DND-41 (cell line): ENCODE measurements around the gene ATG101.

Source experiments
- ATAC-seq: fragments of 200-7000 bp; cut with Tn5 transposase; 3 replicates; pipeline ENCODE4 v1.9.1; 2021; ENCODE audit warnings: low read depth; ENCODE audit not compliant: insufficient read depth
- DNase-seq: peaks from one replicate; pipeline ENCODE4 v3.0.0-alpha.2; 2020
- H2AFZ ChIP-seq: 2 replicates; pipeline ENCODE4 v1.6.0; 2012; ENCODE audit warnings: low read depth, low read length
- H3K27ac ChIP-seq: 2 replicates; pipeline ENCODE4 v1.5.1; 2012; ENCODE audit warnings: low read length, inconsistent platforms
- H3K27me3 ChIP-seq: fragments of 200-600 bp; sonication (generic); 2 replicates; pipeline ENCODE4 v1.6.0; 2012; ENCODE audit warnings: low read length, mild to moderate bottlenecking, inconsistent platforms; ENCODE audit not compliant: insufficient read depth, poor library complexity
- H3K36me3 ChIP-seq: 2 replicates; pipeline ENCODE4 v1.5.1; 2012; ENCODE audit warnings: low read length, inconsistent platforms; ENCODE audit not compliant: insufficient read depth
- H3K4me1 ChIP-seq: 2 replicates; pipeline ENCODE4 v1.5.1; 2012; ENCODE audit warnings: mild to moderate bottlenecking, low read length; ENCODE audit not compliant: insufficient read depth
- H3K4me2 ChIP-seq: 2 replicates; pipeline ENCODE4 v1.6.0; 2012; ENCODE audit warnings: mild to moderate bottlenecking, moderate library complexity, low read length, inconsistent platforms; ENCODE audit not compliant: insufficient read depth
- H3K4me3 ChIP-seq, 2 experiments: fragments of 200-600 bp in 1 of 2; shearing (Covaris generic) in 1 of 2; 2 replicates each; pipeline ENCODE4 v1.5.1; 2012 to 2016; ENCODE audit warnings: inconsistent platforms in 2 of 2, low read length in 2 of 2, mild to moderate bottlenecking in 2 of 2, low read depth in 1 of 2, moderate library complexity in 1 of 2
- H3K79me2 ChIP-seq: 2 replicates; pipeline ENCODE4 v1.6.0; 2012; ENCODE audit warnings: low read length, inconsistent platforms; ENCODE audit not compliant: insufficient read depth
- H3K9ac ChIP-seq: 2 replicates; pipeline ENCODE4 v1.6.0; 2012; ENCODE audit warnings: low read depth, mild to moderate bottlenecking, inconsistent platforms, low read length, moderate library complexity
- H3K9me3 ChIP-seq: 2 replicates; pipeline ENCODE4 v1.5.1; 2012; ENCODE audit warnings: low read length, moderate library complexity, mild to moderate bottlenecking, inconsistent platforms; ENCODE audit not compliant: insufficient read depth, severe bottlenecking
- H4K20me1 ChIP-seq: 2 replicates; pipeline ENCODE4 v1.6.0; 2012; ENCODE audit warnings: low read length; ENCODE audit not compliant: insufficient read depth
- CTCF ChIP-seq: IDR thresholded peaks from 2 replicates; pipeline ENCODE4 v1.5.1; 2012; ENCODE audit warnings: borderline replicate concordance, low read length, moderate library complexity, mild to moderate bottlenecking; ENCODE audit not compliant: poor library complexity, severe bottlenecking; ENCODE audit errors: extremely low read depth
- EZH2 ChIP-seq: IDR thresholded peaks from 3 replicates; pipeline ENCODE4 v1.6.1; 2012; ENCODE audit warnings: borderline replicate concordance, low read depth, mild to moderate bottlenecking, moderate library complexity, low read length, inconsistent platforms; ENCODE audit not compliant: severe bottlenecking

The ATG101 gene

GRCh38 chr12:52069327-52070184, at the start of gene ATG101:
Gene ATG101 (plus strand): TSS chr12:52069978. CDS start chr12:52073651, 3,673 bp downstream.
- ATAC-seq, result peak; percentile 97
- Histone ChIP-seq H4K20me1 (peaks cover 14% of the 10 kb centered on the region; the same call in 1 of the 2 replicates), H3K4me3 (peak within 1 kb of the TSS; percentile 77 to 87)

GRCh38 chr12:52020539-52021336, 49.0 kb upstream of the ATG101 start:
- ATAC-seq (peak; percentile 63), DNase-seq (peak; percentile 79)
- peak overlapping the region; percentile 55 for H3K4me2 ChIP-seq
- no peaks in the 10 kb centered on the region for H3K27me3 ChIP-seq
- no peak overlapping the region for H3K27ac ChIP-seq
- no peaks in the 10 kb centered on the region for H3K79me2 ChIP-seq
- H3K9me3 ChIP-seq, result no peaks in the 10 kb centered on the region
- peak overlapping the region; percentile 60 for H2AFZ ChIP-seq
- H3K36me3 ChIP-seq, result no peaks in the 10 kb centered on the region
- peaks cover 45% of the 10 kb centered on the region for H3K4me1 ChIP-seq
- peak overlapping the region in 1 of 2 experiments; percentile 48; a peak in 2 of 4 replicates for H3K4me3 ChIP-seq
- no peak for TF ChIP-seq EZH2
- peak; percentile 87 for TF ChIP-seq CTCF
- peak overlapping the region; percentile 23 for H3K9ac ChIP-seq
- no peaks in the 10 kb centered on the region for H4K20me1 ChIP-seq

More at GRCh38 chr12:52069327-52070184, at the start of gene ATG101:
- Histone ChIP-seq H3K4me2 (peak within 1 kb of the TSS; percentile 96), H3K27ac (peak within 1 kb of the TSS; percentile 94), H2AFZ (peak within 1 kb of the TSS; percentile 98), H3K9ac (peak within 1 kb of the TSS; percentile 75), H3K27me3 (no peaks in the 10 kb centered on the region), H3K9me3 (no peaks in the 10 kb centered on the region), H3K79me2 (peaks cover 46% of the 10 kb centered on the region), H3K4me1 (peaks cover 46% of the 10 kb centered on the region), H3K36me3 (peaks cover 26% of the 10 kb centered on the region)
- TF ChIP-seq CTCF (peak; percentile 98), EZH2 (no peak)
- peak; percentile 90 for DNase-seq

GRCh38 chr12:52022841-52023181, 47.0 kb upstream of the ATG101 start:
- H3K4me2 ChIP-seq, result peak overlapping the region; percentile 90
- no peaks in the 10 kb centered on the region for H3K36me3 ChIP-seq
- H3K9me3 ChIP-seq, result no peaks in the 10 kb centered on the region
- peak overlapping the region in 1 of 2 experiments; percentile 62; a peak in 3 of 4 replicates for H3K4me3 ChIP-seq
- no peak for ATAC-seq
- H3K9ac ChIP-seq, result peak overlapping the region; percentile 53
- H2AFZ ChIP-seq, result peak overlapping the region; percentile 82; the same call in 1 of the 2 replicates
- no peak for TF ChIP-seq CTCF
- TF ChIP-seq EZH2, result no peak
- H3K27me3 ChIP-seq, result no peaks in the 10 kb centered on the region
- H3K79me2 ChIP-seq, result no peaks in the 10 kb centered on the region
- peaks cover 48% of the 10 kb centered on the region for H3K4me1 ChIP-seq
- H4K20me1 ChIP-seq, result peaks cover 9% of the 10 kb centered on the region
- no peak for DNase-seq
- H3K27ac ChIP-seq, result no peak overlapping the region
